Measurements from ENCODE around the gene GPR61. TPM values are rescaled to one million over a fixed set of nuclear protein-coding genes. Genes with fewer than 3 reads are reported as not detected.

GPR61 gene
- polyA plus RNA-seq, 1 donor from 2014 or later = 9.7 TPM

DNA sequence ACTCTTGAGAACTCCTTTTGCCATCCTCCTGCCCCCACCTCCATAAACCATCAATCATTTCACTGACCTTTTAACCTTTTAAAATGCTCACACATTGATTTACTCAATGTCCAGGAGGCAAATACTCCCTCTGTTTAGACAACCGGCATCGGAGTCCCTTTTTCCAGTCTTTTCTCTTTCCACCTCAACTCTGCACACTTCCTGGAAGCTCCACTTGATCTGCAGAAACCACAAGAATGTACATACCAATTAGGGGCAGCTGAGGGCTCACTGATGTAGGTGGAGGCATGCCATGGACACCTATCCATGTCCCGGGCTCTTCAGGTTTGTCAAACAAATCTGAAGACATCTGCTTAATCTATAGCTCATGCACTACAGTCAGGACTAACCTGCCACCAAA lies 24.8 kb upstream of the GPR61 start:
- H2AFZ ChIP-seq (ENCODE audit: low read depth, low read length) = no peak overlapping the region
- no peak for TF ChIP-seq TAF1 (IDR thresholded peaks at IDR 0.05; ENCODE audit: low read depth)
- no peak for TF ChIP-seq POLR2AphosphoS5 (IDR thresholded peaks at IDR 0.05)
- no peak for TF ChIP-seq EZH2 (IDR thresholded peaks at IDR 0.05; ENCODE audit: borderline replicate concordance, insufficient read depth, low read length, poor library complexity, severe bottlenecking)
- no peak for TF ChIP-seq EP300 (conservative IDR thresholded peaks at IDR 0.05; ENCODE audit: poor library complexity, severe bottlenecking)
- TF ChIP-seq, protein P1, sequence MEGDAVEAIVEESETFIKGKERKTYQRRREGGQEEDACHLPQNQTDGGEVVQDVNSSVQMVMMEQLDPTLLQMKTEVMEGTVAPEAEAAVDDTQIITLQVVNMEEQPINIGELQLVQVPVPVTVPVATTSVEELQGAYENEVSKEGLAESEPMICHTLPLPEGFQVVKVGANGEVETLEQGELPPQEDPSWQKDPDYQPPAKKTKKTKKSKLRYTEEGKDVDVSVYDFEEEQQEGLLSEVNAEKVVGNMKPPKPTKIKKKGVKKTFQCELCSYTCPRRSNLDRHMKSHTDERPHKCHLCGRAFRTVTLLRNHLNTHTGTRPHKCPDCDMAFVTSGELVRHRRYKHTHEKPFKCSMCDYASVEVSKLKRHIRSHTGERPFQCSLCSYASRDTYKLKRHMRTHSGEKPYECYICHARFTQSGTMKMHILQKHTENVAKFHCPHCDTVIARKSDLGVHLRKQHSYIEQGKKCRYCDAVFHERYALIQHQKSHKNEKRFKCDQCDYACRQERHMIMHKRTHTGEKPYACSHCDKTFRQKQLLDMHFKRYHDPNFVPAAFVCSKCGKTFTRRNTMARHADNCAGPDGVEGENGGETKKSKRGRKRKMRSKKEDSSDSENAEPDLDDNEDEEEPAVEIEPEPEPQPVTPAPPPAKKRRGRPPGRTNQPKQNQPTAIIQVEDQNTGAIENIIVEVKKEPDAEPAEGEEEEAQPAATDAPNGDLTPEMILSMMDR (IDR thresholded peaks at IDR 0.05; ENCODE audit: poor library complexity, severe bottlenecking) = no peak
- no peak for TF ChIP-seq MXI1 (conservative IDR thresholded peaks at IDR 0.05; ENCODE audit: poor library complexity, severe bottlenecking)
- no peak for TF ChIP-seq RAD21 (conservative IDR thresholded peaks at IDR 0.05)
- TF ChIP-seq SMC3 (conservative IDR thresholded peaks at IDR 0.05; ENCODE audit: poor library complexity) = no peak
- TF ChIP-seq, protein P2, sequence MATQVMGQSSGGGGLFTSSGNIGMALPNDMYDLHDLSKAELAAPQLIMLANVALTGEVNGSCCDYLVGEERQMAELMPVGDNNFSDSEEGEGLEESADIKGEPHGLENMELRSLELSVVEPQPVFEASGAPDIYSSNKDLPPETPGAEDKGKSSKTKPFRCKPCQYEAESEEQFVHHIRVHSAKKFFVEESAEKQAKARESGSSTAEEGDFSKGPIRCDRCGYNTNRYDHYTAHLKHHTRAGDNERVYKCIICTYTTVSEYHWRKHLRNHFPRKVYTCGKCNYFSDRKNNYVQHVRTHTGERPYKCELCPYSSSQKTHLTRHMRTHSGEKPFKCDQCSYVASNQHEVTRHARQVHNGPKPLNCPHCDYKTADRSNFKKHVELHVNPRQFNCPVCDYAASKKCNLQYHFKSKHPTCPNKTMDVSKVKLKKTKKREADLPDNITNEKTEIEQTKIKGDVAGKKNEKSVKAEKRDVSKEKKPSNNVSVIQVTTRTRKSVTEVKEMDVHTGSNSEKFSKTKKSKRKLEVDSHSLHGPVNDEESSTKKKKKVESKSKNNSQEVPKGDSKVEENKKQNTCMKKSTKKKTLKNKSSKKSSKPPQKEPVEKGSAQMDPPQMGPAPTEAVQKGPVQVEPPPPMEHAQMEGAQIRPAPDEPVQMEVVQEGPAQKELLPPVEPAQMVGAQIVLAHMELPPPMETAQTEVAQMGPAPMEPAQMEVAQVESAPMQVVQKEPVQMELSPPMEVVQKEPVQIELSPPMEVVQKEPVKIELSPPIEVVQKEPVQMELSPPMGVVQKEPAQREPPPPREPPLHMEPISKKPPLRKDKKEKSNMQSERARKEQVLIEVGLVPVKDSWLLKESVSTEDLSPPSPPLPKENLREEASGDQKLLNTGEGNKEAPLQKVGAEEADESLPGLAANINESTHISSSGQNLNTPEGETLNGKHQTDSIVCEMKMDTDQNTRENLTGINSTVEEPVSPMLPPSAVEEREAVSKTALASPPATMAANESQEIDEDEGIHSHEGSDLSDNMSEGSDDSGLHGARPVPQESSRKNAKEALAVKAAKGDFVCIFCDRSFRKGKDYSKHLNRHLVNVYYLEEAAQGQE (IDR thresholded peaks at IDR 0.05; ENCODE audit: borderline replicate concordance) = no peak
- H3F3A ChIP-seq (ENCODE audit: insufficient read depth, low read length, poor library complexity, severe bottlenecking) = no peaks in the 10 kb centered on the region
- H3K4me3 ChIP-seq (ENCODE audit: low read length) = no peak overlapping the region
- H4K20me1 ChIP-seq (ENCODE audit: insufficient read depth) = no peaks in the 10 kb centered on the region
- H3K4me2 ChIP-seq (ENCODE audit: low read length) = no peak overlapping the region
- no peaks in the 10 kb centered on the region for H3K9me2 ChIP-seq (ENCODE audit: insufficient read depth, low read length)
- no peaks in the 10 kb centered on the region for H3K79me2 ChIP-seq (replicated peaks; ENCODE audit: insufficient read depth, low read length)
- no peak overlapping the region for H3K27ac ChIP-seq (ENCODE audit: low read length)
- no peaks in the 10 kb centered on the region for H3K9me3 ChIP-seq (ENCODE audit: low read length)
- no peaks in the 10 kb centered on the region for H3K36me3 ChIP-seq (ENCODE audit: insufficient read depth, low read length)
- no peak overlapping the region for H3K9ac ChIP-seq (ENCODE audit: low read length)
- H3K27me3 ChIP-seq (ENCODE audit: insufficient read depth, low read depth, low read length) = no peaks in the 10 kb centered on the region

DNA sequence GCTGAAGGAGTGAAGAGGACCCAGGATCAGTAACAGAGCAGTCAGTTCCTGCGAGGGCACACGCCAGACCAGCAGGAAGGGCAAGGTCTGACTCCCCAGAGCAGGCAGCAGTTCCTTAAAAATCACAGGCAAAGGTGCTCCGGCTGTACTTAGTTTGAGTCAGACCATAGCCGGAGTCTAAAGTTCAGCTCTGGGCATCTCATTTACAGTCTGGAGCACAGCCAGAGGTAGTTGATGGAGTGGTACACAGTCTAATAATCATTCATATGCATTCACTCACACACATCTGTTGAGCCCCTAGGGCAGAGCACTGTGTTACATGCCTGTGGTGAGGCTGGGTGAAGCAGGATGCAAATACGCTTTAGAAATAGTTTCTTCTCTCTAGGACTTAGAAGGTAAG lies 22.8 kb upstream of the GPR61 start:
- H3K79me2 ChIP-seq (replicated peaks; ENCODE audit: insufficient read depth, low read length) = no peaks in the 10 kb centered on the region
- no peaks in the 10 kb centered on the region for H3K9me3 ChIP-seq (ENCODE audit: low read length)
- no peaks in the 10 kb centered on the region for H3K36me3 ChIP-seq (ENCODE audit: insufficient read depth, low read length)
- no peaks in the 10 kb centered on the region for H3F3A ChIP-seq (ENCODE audit: insufficient read depth, low read length, poor library complexity, severe bottlenecking)
- H3K9ac ChIP-seq (ENCODE audit: low read length) = no peak overlapping the region
- TF ChIP-seq EP300 (conservative IDR thresholded peaks at IDR 0.05; ENCODE audit: poor library complexity, severe bottlenecking) (no peak), MXI1 (conservative IDR thresholded peaks at IDR 0.05; ENCODE audit: poor library complexity, severe bottlenecking) (no peak), POLR2AphosphoS5 (IDR thresholded peaks at IDR 0.05) (no peak), RAD21 (conservative IDR thresholded peaks at IDR 0.05) (no peak), EZH2 (IDR thresholded peaks at IDR 0.05; ENCODE audit: borderline replicate concordance, insufficient read depth, low read length, poor library complexity, severe bottlenecking) (no peak), SMC3 (conservative IDR thresholded peaks at IDR 0.05; ENCODE audit: poor library complexity) (no peak), TAF1 (IDR thresholded peaks at IDR 0.05; ENCODE audit: low read depth) (no peak)
- TF ChIP-seq, protein P1 (IDR thresholded peaks at IDR 0.05; ENCODE audit: poor library complexity, severe bottlenecking) = no peak
- TF ChIP-seq, protein P2 (IDR thresholded peaks at IDR 0.05; ENCODE audit: borderline replicate concordance) = no peak
- H4K20me1 ChIP-seq (ENCODE audit: insufficient read depth) = no peaks in the 10 kb centered on the region
- H2AFZ ChIP-seq (ENCODE audit: low read depth, low read length) = no peak overlapping the region
- H3K4me2 ChIP-seq (ENCODE audit: low read length) = no peak overlapping the region
- no peak overlapping the region for H3K27ac ChIP-seq (ENCODE audit: low read length)
- H3K27me3 ChIP-seq (ENCODE audit: insufficient read depth, low read depth, low read length) = no peaks in the 10 kb centered on the region
- no peak overlapping the region for H3K4me3 ChIP-seq (ENCODE audit: low read length)
- H3K9me2 ChIP-seq (ENCODE audit: insufficient read depth, low read length) = no peaks in the 10 kb centered on the region
